Tibial artery (tissue), 4 donors: ENCODE measurements around the gene EGR4.

Source experiments
- DNase-seq, 2 donors: peaks; one replicate each; pipeline ENCODE4 v3.0.0-alpha.2; 2019
- H3K27ac ChIP-seq, 2 donors: fragments of 200-600 bp; sonication (generic) in 1 of 2; 1 replicate in 1 of 2; 2 replicates in 1 of 2; pipeline ENCODE4 v1.5.1; 2018 to 2019; ENCODE audit warnings: mild to moderate bottlenecking in 1 of 2
- H3K27me3 ChIP-seq, 2 donors: fragments of 200-600 bp; sonication (generic) in 1 of 2; one replicate each; pipeline versions ENCODE4 v1.5.1 to v1.6.0; 2016 to 2019
- H3K36me3 ChIP-seq, 3 donors: fragments of 200-600 bp; sonication (generic) in 2 of 3; one replicate each; pipeline ENCODE4 v1.5.1; 2016 to 2019; ENCODE audit warnings: mild to moderate bottlenecking in 2 of 3
- H3K4me1 ChIP-seq, 4 donors: fragments of 200-600 bp; sonication (generic) in 2 of 4; 1 replicate in 3 of 4; 2 replicates in 1 of 4; pipeline ENCODE4 v1.5.1; 2016 to 2019
- H3K4me3 ChIP-seq, 2 donors: fragments of 200-600 bp; sonication (generic) in 1 of 2; 1 replicate in 1 of 2; 2 replicates in 1 of 2; pipeline ENCODE4 v1.5.1; 2018 to 2019; ENCODE audit warnings: mild to moderate bottlenecking in 2 of 2
- H3K9me3 ChIP-seq, 3 donors: fragments of 200-600 bp; sonication (generic) in 1 of 3; one replicate each; pipeline ENCODE4 v1.5.1; 2016 to 2019
- intact Hi-C: fragments of 100-400 bp; cut with DNase I; formaldehyde crosslinking; loops from one replicate; pipeline ENCODE4 v1.15.0; 2023; ENCODE audit warnings: low total_unique reads
- TF ChIP-seq, protein P1 (sequence below), 2 experiments: fragments of 200-600 bp in 1 of 2; fragments of 450-650 bp in 1 of 2; IDR thresholded peaks; one replicate each; pipeline ENCODE4 v1.5.1; 2017 to 2019; ENCODE audit warnings: antibody characterized with exemption in 2 of 2, mild to moderate bottlenecking in 1 of 2, moderate library complexity in 1 of 2

EGR4 gene

DNA sequence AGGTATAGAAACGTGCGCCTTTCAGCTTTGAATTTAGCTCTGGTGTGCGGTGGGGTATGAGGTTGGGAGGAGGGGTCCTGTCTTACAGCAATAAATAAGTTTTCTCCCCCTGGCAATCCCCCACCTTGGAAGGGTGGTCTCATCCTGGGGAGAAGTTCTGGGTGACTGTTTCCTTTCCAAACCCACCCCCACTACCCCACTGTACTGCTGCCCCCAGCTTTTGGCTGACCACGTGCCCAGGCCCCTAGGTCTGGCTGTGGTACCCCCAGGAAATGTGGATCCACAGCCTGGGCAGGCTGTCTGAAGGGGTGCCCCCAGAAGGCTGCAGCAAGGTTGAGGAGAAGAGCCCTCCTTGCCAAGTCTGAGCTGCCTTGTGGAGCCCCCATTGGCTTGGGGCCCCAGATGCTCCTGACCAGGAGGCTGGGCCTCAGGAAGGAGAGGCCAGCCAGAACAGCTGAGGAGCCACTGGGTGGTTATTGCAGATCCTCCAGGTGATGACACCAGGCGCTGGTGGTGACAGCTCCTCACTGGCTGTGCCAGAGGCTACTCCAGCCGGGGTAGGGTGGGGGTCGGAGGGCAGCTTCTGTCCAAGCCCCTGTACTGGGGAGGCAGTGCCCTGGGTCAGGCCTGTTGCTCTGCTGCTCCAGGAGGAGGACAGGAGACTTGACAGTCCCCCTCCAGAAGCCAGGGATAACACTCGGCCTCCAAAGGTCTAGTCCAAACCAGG, 35.0 kb downstream of the EGR4 start:
- TF ChIP-seq, protein P1, sequence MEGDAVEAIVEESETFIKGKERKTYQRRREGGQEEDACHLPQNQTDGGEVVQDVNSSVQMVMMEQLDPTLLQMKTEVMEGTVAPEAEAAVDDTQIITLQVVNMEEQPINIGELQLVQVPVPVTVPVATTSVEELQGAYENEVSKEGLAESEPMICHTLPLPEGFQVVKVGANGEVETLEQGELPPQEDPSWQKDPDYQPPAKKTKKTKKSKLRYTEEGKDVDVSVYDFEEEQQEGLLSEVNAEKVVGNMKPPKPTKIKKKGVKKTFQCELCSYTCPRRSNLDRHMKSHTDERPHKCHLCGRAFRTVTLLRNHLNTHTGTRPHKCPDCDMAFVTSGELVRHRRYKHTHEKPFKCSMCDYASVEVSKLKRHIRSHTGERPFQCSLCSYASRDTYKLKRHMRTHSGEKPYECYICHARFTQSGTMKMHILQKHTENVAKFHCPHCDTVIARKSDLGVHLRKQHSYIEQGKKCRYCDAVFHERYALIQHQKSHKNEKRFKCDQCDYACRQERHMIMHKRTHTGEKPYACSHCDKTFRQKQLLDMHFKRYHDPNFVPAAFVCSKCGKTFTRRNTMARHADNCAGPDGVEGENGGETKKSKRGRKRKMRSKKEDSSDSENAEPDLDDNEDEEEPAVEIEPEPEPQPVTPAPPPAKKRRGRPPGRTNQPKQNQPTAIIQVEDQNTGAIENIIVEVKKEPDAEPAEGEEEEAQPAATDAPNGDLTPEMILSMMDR (IDR thresholded peaks at IDR 0.05), result no peak
- DNase-seq, result no peak
- Histone ChIP-seq H3K4me1 (no peaks in the 10 kb centered on the region), H3K27me3 (no peaks in the 10 kb centered on the region), H3K9me3 (no peaks in the 10 kb centered on the region), H3K36me3 (peaks cover 2 to 25% (median 14%) of the 10 kb centered on the region in 3 donors), H3K4me3 (no peak overlapping the region), H3K27ac (no peak overlapping the region)
- intact Hi-C loops, result no loop called here

DNA sequence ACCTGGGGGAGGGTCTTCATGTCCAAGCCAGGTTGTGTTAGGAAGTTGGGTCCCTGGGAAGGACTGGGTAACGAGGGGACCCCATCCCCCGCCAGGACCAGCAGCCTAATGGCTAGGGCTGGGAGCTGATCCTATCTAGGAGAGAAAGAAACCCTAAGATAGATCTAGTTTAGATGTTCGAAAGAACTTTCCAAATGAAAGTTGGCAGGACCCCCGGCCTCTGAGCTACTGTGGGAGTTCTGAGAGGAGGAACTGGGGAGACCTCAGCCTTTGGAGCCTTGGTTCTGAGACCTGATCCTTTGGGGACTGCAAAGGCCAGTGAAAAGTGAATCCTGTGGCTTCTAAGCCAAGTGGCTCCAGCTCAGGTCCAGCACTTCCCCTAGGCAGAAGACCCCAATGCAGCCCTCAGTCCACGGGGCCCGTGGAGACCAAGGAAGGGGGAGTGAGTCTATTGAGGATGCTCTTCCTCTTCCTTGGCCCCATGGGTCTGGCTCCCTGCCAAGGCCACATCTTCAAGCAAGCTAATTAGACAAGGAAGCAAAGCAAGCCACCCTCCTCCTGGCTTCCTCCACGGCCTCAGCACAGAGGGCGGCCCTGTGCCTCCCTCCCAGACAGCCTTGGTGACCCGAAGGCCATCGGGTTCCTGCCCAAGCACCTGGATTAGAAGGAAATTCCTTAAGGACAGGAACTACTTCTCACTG, 35.8 kb downstream of the EGR4 start:
- Histone ChIP-seq H3K36me3 (peaks cover 10 to 29% (median 22%) of the 10 kb centered on the region in 3 donors), H3K4me3 (no peak overlapping the region), H3K27me3 (no peaks in the 10 kb centered on the region), H3K27ac (no peak overlapping the region), H3K9me3 (no peaks in the 10 kb centered on the region), H3K4me1 (no peaks in the 10 kb centered on the region)
- TF ChIP-seq, protein P1 (IDR thresholded peaks at IDR 0.05), result no peak
- intact Hi-C loops, result no loop called here
- peak in 1 of 2 donors; percentile 43 for DNase-seq

DNA sequence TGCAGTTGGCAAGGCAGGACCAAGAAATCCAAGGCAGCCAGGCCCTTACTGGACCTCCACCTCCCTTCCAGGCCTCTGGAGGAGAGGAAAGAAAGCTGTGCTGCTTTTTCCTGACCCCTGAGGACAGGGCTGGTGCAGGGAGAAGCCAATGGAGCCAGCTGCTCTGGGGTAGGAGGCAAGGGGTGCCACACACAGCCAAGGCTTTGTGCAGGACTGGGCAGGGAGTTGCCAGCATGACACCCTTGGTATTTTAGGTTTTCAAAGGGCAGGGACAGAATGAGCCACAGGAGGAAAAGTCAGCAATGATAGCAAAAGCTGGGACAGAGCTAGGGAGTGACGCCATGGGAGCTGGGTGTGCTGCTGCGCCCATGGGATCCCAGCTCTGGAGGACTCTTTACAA, 36.3 kb downstream of the EGR4 start:
- no peak overlapping the region for H3K4me3 ChIP-seq
- no peak for DNase-seq
- TF ChIP-seq, protein P1 (IDR thresholded peaks at IDR 0.05), result no peak
- no peaks in the 10 kb centered on the region for H3K27me3 ChIP-seq
- H3K36me3 ChIP-seq, result peaks cover 15 to 34% (median 26%) of the 10 kb centered on the region in 3 donors
- H3K9me3 ChIP-seq, result no peaks in the 10 kb centered on the region
- intact Hi-C loops, result no loop called here
- H3K4me1 ChIP-seq, result no peaks in the 10 kb centered on the region
- H3K27ac ChIP-seq, result no peak overlapping the region

DNA sequence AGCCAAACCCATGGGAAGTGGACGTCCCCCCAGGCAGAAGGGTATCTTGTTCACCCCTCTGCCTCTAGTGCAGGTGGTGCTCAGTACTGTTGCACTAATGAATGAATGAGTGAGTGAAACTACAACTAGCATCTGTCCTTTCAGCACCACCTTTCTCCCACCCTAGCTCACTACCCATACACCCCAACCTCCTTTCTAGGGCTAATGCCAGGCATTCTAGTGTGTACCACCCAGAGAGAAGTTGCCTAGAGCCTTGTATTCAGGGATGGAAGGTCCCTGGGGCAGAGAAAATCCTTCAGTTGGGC, 36.8 kb downstream of the EGR4 start:
- Histone ChIP-seq H3K27me3 (no peaks in the 10 kb centered on the region), H3K4me3 (no peak overlapping the region), H3K36me3 (peaks cover 18 to 39% (median 31%) of the 10 kb centered on the region in 3 donors), H3K27ac (no peak overlapping the region), H3K4me1 (no peaks in the 10 kb centered on the region), H3K9me3 (no peaks in the 10 kb centered on the region)
- TF ChIP-seq, protein P1 (IDR thresholded peaks at IDR 0.05), result no peak
- no peak for DNase-seq
- intact Hi-C loops, result no loop called here

DNA sequence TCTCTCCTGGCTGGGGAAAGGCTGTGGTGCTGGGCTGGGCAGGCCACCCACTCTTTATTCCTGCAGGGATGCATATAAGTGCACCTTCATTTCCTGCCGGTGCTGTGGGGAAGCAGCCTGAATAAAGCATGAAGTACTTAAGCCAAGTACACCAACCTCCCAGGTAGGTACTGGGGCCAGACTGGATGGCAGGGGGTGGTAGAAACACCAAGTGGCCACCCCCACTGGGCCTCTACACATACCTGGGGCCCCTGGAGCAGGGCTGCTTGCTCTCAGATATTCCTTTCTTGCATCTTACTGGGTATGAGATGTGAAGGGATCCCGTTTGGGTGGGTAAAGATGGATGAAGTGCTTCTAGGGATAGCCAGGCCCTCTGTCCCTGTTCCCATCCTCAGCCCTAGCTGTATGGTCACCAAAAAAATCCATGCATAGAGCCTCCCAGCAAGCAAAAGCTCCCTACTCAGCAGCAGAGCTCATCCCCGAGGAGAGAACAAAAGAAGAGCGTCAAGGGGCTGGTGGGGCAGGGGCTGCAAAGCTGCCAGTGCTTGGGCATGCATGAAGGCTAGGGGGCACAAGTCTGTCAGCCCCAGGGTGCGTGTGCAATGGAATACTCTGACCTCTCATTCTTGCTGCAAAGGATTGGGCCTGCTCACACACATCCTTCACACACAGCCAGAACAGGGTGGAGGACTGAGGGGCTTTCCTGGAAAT, 37.3 kb downstream of the EGR4 start:
- H3K4me1 ChIP-seq, result no peaks in the 10 kb centered on the region
- no peak overlapping the region for H3K4me3 ChIP-seq
- H3K36me3 ChIP-seq, result peaks cover 24 to 44% (median 36%) of the 10 kb centered on the region in 3 donors
- H3K27ac ChIP-seq, result no peak overlapping the region
- DNase-seq, result no peak
- intact Hi-C loops, result no loop called here
- no peaks in the 10 kb centered on the region for H3K27me3 ChIP-seq
- TF ChIP-seq, protein P1 (IDR thresholded peaks at IDR 0.05), result no peak
- no peaks in the 10 kb centered on the region for H3K9me3 ChIP-seq
